Esophagus muscularis mucosa (tissue), 4 donors: ENCODE data around the gene NIPAL4.

Source experiments
- EP300 ChIP-seq: sonication (generic); formaldehyde crosslinking; IDR thresholded peaks from one replicate; pipeline ENCODE4 v1.6.1; 2017; ENCODE audit warnings: antibody characterized with exemption
- POLR2A ChIP-seq: fragments of 450-650 bp; IDR thresholded peaks from one replicate; pipeline ENCODE4 v1.6.1; 2017; ENCODE audit warnings: antibody characterized with exemption, moderate library complexity, mild to moderate bottlenecking, low read depth
- POLR2AphosphoS5 ChIP-seq, 2 donors: sonication (generic); formaldehyde crosslinking; IDR thresholded peaks; one replicate each; pipeline ENCODE4 v1.6.1; 2017; ENCODE audit warnings: antibody characterized with exemption in 2 of 2
- TF ChIP-seq, protein P1 (sequence below), 3 experiments: fragments of 200-600 bp in 2 of 3; fragments of 450-650 bp in 1 of 3; sonication (generic) in 2 of 3; IDR thresholded peaks; one replicate each; pipeline ENCODE4 v1.5.1; 2017 to 2019; ENCODE audit warnings: antibody characterized with exemption in 3 of 3, mild to moderate bottlenecking in 2 of 3, moderate library complexity in 1 of 3

DNA sequence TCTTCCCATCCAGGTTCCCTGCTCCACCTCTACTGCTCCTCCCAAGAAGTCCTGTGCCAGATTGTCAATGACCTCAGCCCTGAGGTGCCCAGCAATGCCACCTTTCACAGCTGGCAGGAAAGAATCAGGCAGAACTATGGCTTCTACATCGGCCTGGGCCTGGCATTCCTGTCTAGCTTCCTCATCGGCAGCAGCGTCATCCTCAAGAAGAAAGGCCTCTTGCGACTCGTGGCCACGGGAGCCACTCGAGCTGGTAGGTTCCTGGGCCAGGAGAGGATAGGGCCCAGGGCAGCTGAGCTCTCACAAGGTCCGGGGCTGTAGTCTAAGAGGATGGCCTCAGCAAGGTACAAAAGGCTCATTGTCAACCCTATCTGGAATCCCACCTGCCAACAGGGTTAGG is 3.1 kb downstream of the NIPAL4 start:
- TF ChIP-seq POLR2AphosphoS5 (IDR thresholded peaks at IDR 0.05) (no peak), POLR2A (no peak), EP300 (no peak)
- TF ChIP-seq, protein P1, sequence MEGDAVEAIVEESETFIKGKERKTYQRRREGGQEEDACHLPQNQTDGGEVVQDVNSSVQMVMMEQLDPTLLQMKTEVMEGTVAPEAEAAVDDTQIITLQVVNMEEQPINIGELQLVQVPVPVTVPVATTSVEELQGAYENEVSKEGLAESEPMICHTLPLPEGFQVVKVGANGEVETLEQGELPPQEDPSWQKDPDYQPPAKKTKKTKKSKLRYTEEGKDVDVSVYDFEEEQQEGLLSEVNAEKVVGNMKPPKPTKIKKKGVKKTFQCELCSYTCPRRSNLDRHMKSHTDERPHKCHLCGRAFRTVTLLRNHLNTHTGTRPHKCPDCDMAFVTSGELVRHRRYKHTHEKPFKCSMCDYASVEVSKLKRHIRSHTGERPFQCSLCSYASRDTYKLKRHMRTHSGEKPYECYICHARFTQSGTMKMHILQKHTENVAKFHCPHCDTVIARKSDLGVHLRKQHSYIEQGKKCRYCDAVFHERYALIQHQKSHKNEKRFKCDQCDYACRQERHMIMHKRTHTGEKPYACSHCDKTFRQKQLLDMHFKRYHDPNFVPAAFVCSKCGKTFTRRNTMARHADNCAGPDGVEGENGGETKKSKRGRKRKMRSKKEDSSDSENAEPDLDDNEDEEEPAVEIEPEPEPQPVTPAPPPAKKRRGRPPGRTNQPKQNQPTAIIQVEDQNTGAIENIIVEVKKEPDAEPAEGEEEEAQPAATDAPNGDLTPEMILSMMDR (IDR thresholded peaks at IDR 0.05): no peak
